ENCODE results near the gene CHRM2.

Gene CHRM2

GRCh38 chr7:136894789-136895188 lies 26.3 kb downstream of the CHRM2 start:
- DNase-seq (ENCODE audit: low read depth in 2 of 2) = no peak

DNA sequence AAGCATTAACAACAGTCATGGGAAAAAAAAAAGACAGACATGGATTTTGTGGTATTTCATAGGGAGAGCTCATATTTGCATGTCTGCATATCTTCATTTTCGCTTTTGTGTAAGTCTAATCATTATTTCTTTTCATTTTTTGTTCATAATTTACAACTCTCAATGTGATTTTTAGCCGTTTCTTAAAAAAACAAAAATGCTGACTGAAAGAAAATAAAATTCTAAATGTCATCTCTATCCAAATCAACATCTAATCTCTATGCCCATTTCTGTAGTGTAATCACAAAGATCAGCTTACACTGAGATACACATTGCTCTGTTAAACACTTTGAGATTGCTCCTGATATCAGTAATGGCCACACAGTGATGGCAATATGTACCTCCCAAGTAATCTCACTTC lies 29.2 kb downstream of the CHRM2 start:
- no peak for DNase-seq (ENCODE audit: low read depth in 2 of 2)

GRCh38 chr7:136900005-136900404 lies 31.6 kb downstream of the CHRM2 start:
- DNase-seq (ENCODE audit: low read depth in 2 of 2) = no peak

DNA sequence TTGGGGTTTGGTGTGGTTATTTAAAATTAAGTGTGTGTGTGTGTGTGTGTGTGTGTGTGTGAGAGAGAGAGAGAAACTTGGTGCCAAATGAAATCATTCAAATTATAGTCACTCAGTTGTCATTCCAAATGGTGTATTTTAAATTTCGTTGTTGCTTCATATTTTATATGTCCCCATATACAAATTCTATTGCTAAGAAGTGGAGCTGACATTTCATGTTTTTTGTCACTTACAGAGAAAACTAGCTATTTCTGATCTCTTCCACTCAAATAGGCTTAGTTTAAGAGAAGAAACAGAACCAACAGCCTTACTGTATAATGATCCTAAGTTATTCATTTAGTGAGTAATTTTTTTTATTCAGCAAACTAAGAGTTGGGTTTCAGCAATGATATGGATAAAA lies 42.3 kb downstream of the CHRM2 start:
- no peak for DNase-seq (ENCODE audit: low read depth in 2 of 2)

DNA sequence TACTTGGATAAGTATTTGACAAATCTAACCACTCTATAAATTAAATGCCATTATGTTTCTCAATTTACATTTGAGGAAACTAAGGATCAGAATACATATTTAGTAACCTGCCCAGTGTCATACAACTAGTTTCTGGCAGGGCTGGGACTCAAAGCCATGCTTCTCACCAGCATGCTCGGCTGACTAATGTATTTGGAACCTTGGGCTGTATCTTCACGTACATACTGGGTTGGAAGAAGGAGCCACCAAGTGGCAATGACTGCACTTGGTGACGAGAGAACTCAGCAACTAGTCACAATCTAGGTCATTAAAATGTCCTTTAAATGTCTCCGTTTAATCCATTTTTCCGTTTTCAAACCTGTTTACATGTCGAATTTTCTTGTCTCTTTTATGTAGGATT lies 42.9 kb downstream of the CHRM2 start:
- no peak for DNase-seq (ENCODE audit: low read depth in 2 of 2)

GRCh38 chr7:136912339-136912738 lies 43.9 kb downstream of the CHRM2 start:
- DNase-seq (ENCODE audit: low read depth in 2 of 2) = no peak

DNA sequence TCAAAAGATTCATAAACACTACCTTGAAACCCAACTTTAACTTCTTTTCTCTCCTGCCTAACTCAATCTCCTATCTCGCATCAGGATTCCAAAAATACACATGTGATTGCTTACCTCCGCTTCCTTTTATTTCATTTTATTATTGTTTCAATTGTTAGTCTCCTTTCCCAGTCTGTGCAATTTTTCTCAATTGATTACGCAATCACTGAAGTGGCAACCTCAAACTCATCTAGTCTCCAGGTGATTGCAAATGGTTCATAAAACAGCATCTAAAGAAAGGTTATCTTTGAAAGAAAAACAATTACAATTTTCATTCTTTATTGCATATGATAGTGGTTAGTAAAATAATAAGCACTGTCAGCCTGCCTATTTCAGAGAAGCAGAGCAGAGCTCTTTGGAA lies 45.6 kb downstream of the CHRM2 start:
- DNase-seq (ENCODE audit: low read depth in 2 of 2) = no peak

- no peak for DNase-seq (ENCODE audit: low read depth in 2 of 2)
Measured at GRCh38 chr7:136919820-136920219, 51.4 kb downstream of the CHRM2 start.

DNA sequence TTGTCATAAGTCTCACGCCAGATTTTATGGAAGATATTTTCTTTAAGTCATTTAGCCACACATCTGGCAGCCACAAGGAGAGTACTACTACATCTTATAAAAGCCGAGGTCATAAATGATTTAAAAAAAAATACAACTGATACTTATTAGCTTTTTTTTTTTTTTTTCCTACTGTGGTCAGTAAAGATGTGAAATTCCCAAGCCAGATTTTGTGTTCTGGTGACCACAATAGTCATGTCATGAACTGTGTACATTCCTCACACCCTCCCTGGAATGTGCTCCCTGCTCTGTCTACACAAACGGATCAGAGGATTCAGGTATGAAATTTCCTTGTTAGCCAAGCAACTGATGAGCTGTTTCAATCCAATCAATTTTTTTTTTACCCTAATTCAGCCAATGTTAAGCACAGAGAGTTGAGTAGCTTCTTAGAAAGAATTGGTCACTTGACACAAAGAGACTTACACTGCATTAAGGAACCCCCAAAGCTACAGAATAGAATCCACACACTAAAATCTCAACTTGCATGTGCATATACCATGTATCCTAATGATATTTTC lies 54.7 kb downstream of the CHRM2 start:
- no peak for DNase-seq (ENCODE audit: low read depth in 2 of 2)

- DNase-seq (ENCODE audit: low read depth in 2 of 2) = no peak
Measured at GRCh38 chr7:136925044-136925443, 56.6 kb downstream of the CHRM2 start.

GRCh38 chr7:136925556-136925955 lies 57.1 kb downstream of the CHRM2 start:
- DNase-seq (ENCODE audit: low read depth in 2 of 2) = no peak

DNA sequence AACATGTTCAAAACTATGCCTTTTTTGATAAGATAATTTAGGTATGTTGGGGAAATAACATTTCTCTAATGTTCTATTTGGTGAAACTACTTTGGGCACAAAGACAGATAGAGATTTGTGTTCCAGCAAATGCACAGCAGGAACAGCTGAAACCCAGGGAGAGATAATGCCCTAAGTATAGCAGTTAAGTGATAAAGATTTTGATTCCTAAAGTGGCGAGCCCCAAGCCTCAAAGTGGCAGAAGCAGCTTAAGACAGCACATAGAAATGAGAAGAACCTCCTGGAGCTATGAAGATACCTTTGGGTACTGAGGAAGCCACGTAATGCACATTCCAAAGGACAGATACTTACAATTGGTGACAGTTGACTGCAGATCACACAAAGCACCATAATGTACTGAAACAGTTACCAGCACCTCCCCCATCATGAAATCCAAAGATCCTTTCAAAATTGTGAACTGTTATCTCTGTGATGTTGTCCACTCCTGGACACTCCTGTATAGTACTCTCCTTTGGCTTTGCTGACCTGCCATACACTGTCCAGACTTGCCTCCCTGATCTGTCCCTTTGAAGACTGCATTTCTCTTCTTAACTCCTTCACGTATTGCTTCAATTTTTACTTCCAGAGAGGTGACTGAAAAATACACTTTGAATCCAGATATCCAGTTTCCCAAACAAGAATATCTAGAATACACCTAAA lies 62.9 kb downstream of the CHRM2 start:
- DNase-seq (ENCODE audit: low read depth in 2 of 2) = no peak

GRCh38 chr7:136937436-136937835 lies 69.0 kb downstream of the CHRM2 start:
- DNase-seq (ENCODE audit: low read depth in 2 of 2) = no peak

- DNase-seq (ENCODE audit: low read depth in 2 of 2) = no peak
Measured at GRCh38 chr7:136938476-136938875, 70.0 kb downstream of the CHRM2 start.

DNA sequence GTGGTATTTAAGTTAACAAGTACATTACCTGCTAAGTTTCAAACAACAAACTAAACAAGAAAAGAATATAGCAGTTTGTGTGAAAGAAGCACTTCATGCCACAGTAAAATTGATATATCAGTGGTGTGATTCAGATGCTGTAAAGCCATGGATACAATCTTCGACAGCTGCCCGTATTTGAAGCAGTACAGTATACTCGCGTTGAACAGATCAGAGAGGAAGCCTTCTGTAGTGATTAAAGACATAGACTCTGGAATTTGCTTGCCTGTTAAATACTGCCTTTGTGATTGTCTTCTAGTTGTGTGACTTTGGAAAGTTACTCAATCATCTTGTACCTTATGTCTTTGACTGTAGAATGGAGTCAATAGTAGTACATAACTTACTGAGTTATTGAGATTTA lies 71.7 kb downstream of the CHRM2 start:
- no peak for DNase-seq (ENCODE audit: low read depth in 2 of 2)

DNA sequence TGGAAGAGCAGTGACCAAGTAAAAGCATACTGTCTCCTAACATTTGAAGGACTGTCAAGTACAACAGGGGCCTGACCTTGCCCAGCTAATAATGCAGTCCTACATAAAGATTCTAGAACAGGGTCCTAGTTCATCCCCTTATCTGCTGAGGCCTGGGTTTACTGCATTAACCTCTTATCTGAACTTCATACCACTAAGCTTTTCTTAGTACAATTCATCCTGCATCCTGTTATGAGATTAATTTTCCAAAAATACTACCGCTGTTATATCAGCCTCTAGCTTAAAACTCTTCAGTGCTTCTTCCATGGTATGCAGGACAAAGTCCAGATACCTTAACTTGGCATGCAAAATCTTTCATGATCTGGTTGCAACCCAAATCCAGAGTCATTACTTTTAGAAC lies 72.5 kb downstream of the CHRM2 start:
- no peak for DNase-seq (ENCODE audit: low read depth in 2 of 2)

DNA sequence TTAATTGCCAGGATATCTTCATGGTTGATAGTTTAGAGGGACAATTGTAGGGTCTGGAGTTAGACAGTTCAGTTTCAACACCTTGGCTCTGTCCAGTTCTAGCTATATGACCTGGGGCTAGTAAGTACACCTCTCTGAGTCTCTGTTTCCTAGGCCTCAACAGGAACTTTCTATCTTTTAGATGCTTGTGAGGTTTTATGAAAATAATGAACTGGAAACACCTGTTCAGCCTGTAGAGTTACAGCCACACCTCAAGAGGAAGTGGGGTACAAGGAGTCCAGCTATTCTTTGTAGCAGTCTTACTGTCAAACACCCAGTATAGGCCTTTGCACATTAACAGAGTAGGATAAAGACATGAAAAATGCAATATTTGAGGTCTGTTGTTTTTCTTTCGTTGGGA lies 73.4 kb downstream of the CHRM2 start:
- DNase-seq (ENCODE audit: low read depth in 2 of 2) = no peak

GRCh38 chr7:136942401-136942800 lies 73.9 kb downstream of the CHRM2 start:
- DNase-seq (ENCODE audit: low read depth in 2 of 2) = no peak

GRCh38 chr7:136942994-136943393 lies 74.5 kb downstream of the CHRM2 start:
- no peak for DNase-seq (ENCODE audit: low read depth in 2 of 2)

- DNase-seq (ENCODE audit: low read depth in 2 of 2) = no peak
Measured at GRCh38 chr7:136947347-136947746, 78.9 kb downstream of the CHRM2 start.

- no peak for DNase-seq (ENCODE audit: low read depth in 2 of 2)
Measured at GRCh38 chr7:136950331-136950730, 81.9 kb downstream of the CHRM2 start.

- no peak for DNase-seq (ENCODE audit: low read depth in 2 of 2)
Measured at GRCh38 chr7:136953386-136953785, 84.9 kb downstream of the CHRM2 start.

GRCh38 chr7:136956232-136956631 lies 87.8 kb downstream of the CHRM2 start:
- DNase-seq (ENCODE audit: low read depth in 2 of 2) = no peak

DNA sequence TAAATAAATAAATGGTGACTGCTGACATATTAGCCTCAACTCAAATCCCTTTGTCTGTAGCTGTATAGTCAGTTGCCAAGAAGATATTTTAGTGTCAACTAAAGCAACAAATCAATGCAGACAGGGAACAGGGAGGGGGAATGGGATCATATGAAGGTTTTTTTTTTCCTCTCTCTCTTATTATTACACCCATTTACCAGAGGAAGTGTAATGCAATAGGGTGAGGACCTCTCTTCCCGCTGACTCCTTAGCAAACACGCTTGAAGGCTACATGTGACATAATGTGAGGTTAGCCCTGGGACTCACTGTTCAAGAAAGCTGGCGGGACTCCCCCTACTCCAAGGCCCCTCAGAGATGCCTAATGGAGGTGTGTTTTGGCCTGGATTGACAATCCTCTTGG lies 88.2 kb downstream of the CHRM2 start:
- DNase-seq (ENCODE audit: low read depth in 2 of 2) = no peak

All from stimulated activated CD8-positive, alpha-beta memory T cell treated with anti-CD3 and anti-CD28 coated beads, Interleukin-15, amount 100 ng/mL, for 4 hours (primary cell).